ENCODE measurements around the gene TRAPPC4.

The TRAPPC4 gene

DNA sequence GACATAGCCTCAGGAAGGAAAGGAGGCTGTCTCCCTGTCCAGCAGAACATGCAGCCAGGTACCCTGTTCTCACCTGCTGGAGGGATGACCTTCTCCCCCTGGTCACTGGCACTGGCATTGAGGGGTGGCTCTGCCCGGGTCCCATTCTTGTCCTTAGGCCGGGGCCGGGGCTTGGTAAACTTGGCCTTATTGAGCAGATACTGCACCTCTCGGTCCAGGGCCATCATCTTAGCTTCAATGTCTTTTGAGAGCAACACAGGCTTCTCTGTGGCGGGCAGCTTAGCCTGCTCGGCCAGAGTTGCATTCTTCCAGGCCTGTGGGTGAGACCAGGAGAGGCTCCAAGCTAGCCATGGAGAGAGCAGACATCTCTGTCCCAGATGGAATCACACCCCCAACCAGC lies 27.9 kb downstream of the TRAPPC4 start:
- TF ChIP-seq SIN3A (IDR thresholded peaks at IDR 0.05; ENCODE audit: borderline replicate concordance, insufficient read depth, low read length) (no peak), TAF1 (IDR thresholded peaks at IDR 0.05; ENCODE audit: borderline replicate concordance, insufficient read depth, low read length) (no peak)

DNA sequence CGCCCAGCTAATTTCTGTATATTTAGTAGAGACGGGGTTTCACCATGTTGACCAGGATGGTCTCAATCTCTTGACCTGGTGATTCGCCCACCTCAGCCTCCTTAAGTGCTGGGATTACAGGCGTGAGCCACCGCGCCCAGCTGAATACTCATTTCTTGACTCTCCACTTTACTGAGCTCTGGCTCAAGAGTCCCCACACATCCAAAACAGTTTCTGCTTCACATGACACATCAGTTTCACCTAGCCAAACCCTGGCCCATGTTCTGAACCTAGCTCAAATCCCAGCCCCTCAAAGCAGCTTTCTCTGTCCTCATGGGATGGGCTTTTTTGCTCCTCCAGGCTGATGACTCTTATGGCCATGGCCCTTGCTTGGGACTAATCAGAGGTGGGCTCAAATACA lies 28.6 kb downstream of the TRAPPC4 start:
- TF ChIP-seq, protein P1, sequence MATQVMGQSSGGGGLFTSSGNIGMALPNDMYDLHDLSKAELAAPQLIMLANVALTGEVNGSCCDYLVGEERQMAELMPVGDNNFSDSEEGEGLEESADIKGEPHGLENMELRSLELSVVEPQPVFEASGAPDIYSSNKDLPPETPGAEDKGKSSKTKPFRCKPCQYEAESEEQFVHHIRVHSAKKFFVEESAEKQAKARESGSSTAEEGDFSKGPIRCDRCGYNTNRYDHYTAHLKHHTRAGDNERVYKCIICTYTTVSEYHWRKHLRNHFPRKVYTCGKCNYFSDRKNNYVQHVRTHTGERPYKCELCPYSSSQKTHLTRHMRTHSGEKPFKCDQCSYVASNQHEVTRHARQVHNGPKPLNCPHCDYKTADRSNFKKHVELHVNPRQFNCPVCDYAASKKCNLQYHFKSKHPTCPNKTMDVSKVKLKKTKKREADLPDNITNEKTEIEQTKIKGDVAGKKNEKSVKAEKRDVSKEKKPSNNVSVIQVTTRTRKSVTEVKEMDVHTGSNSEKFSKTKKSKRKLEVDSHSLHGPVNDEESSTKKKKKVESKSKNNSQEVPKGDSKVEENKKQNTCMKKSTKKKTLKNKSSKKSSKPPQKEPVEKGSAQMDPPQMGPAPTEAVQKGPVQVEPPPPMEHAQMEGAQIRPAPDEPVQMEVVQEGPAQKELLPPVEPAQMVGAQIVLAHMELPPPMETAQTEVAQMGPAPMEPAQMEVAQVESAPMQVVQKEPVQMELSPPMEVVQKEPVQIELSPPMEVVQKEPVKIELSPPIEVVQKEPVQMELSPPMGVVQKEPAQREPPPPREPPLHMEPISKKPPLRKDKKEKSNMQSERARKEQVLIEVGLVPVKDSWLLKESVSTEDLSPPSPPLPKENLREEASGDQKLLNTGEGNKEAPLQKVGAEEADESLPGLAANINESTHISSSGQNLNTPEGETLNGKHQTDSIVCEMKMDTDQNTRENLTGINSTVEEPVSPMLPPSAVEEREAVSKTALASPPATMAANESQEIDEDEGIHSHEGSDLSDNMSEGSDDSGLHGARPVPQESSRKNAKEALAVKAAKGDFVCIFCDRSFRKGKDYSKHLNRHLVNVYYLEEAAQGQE (IDR thresholded peaks at IDR 0.05; ENCODE audit: insufficient read depth in 1 of 2, low read depth in 2 of 2, low read length in 2 of 2): no peak
- no peak for TF ChIP-seq SIN3A (IDR thresholded peaks at IDR 0.05; ENCODE audit: borderline replicate concordance, insufficient read depth, low read length)
- no peak for TF ChIP-seq TAF1 (IDR thresholded peaks at IDR 0.05; ENCODE audit: borderline replicate concordance, insufficient read depth, low read length)
- no peak for TF ChIP-seq FOXP2 (optimal IDR thresholded peaks at IDR 0.05; ENCODE audit: borderline replicate concordance, extremely low read depth, extremely low read length, insufficient read depth)
- TF ChIP-seq POLR2AphosphoS5 (IDR thresholded peaks at IDR 0.05; ENCODE audit: low read depth, low read length): no peak

DNA sequence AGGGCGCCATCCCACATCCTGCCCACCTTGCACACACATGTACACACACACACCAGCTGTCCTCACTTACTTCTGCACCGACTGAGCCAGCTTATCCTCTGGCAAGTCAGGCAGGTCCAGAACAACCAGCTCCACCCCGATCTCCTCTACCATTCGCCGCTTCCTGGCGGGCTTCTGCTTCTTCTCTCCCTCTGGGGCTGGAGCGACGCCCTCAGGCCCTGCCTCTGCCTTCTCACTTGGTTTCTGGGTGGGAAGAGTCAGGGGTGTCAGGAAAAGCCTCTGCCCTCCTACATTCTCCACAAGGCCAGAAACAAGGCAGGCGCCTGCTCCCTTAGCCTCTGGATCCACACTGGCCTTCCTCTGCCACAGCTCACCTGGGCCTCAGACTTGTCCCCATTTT lies 30.1 kb downstream of the TRAPPC4 start:
- TF ChIP-seq, protein P1 (IDR thresholded peaks at IDR 0.05; ENCODE audit: insufficient read depth in 1 of 2, low read depth in 2 of 2, low read length in 2 of 2): no peak
- TF ChIP-seq TAF1 (IDR thresholded peaks at IDR 0.05; ENCODE audit: borderline replicate concordance, insufficient read depth, low read length): no peak
- TF ChIP-seq SIN3A (IDR thresholded peaks at IDR 0.05; ENCODE audit: borderline replicate concordance, insufficient read depth, low read length): no peak
- TF ChIP-seq POLR2AphosphoS5 (IDR thresholded peaks at IDR 0.05; ENCODE audit: low read depth, low read length): no peak
- TF ChIP-seq FOXP2 (optimal IDR thresholded peaks at IDR 0.05; ENCODE audit: borderline replicate concordance, extremely low read depth, extremely low read length, insufficient read depth): no peak

DNA sequence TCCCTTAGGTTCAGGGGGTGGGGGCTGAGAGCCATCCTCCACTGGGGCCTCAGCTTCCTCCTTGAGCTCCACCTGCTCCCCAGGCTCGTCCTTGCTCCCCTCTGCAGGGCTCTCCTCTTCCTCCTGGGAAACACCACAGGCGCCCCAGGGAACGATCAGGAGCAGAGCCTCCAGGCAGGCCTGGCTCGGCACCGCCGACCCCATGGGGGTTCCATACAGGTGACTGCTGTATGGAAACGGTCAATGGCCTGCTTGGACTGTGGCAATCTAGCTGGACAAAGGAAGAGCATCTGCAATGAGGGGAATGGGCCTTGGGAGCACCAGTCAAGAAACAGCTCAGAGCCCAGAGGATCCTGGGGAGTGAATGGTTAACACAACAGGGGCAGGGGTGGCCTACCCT lies 30.5 kb downstream of the TRAPPC4 start:
- TF ChIP-seq FOXP2 (optimal IDR thresholded peaks at IDR 0.05; ENCODE audit: borderline replicate concordance, extremely low read depth, extremely low read length, insufficient read depth) (no peak), POLR2AphosphoS5 (IDR thresholded peaks at IDR 0.05; ENCODE audit: low read depth, low read length) (no peak), TAF1 (IDR thresholded peaks at IDR 0.05; ENCODE audit: borderline replicate concordance, insufficient read depth, low read length) (no peak), SIN3A (IDR thresholded peaks at IDR 0.05; ENCODE audit: borderline replicate concordance, insufficient read depth, low read length) (no peak)
- TF ChIP-seq, protein P1 (IDR thresholded peaks at IDR 0.05; ENCODE audit: insufficient read depth in 1 of 2, low read depth in 2 of 2, low read length in 2 of 2): no peak

DNA sequence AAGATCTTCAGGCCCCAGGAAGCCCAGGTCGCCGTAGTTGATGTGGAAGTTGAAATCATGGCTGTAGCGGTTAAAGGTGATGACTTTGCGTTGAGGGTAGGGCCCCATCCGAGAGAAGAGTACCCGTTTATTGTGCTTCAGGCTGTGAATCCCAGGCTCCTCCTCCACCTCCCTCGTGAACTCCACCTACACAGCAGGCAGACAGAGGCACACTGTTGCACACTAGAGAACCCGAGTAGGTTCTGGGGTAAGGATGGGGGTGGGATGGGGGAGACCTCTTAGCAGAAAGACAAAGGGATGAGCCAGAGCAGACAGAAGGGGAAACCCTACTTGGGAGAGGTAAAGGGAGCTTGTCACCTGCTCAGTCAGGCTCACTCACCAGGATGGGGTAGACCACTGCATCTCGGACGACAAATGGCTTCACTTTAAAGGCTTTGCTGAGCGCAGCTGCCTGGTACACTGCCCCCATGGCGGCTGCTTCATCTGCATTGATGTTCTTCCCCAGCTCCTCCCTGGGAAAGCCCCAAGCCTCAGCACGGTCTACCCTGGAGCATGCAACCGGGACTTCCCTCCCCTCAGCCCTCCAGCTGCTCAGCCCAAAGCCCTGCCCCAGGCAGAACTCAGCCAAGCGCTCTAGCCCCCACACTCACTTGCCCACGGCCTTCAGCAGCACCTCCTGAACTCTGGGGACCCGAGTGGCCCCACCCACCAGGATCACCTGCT lies 33.0 kb downstream of the TRAPPC4 start:
- TF ChIP-seq SIN3A (IDR thresholded peaks at IDR 0.05; ENCODE audit: borderline replicate concordance, insufficient read depth, low read length) (no peak), FOXP2 (optimal IDR thresholded peaks at IDR 0.05; ENCODE audit: borderline replicate concordance, extremely low read depth, extremely low read length, insufficient read depth) (no peak), TAF1 (IDR thresholded peaks at IDR 0.05; ENCODE audit: borderline replicate concordance, insufficient read depth, low read length) (no peak), POLR2AphosphoS5 (IDR thresholded peaks at IDR 0.05; ENCODE audit: low read depth, low read length) (no peak)
- TF ChIP-seq, protein P1 (IDR thresholded peaks at IDR 0.05; ENCODE audit: insufficient read depth in 1 of 2, low read depth in 2 of 2, low read length in 2 of 2): no peak

Measured in PFSK-1 (cell line).